Measurements from ENCODE around the gene LSM4.
"Not testable (repeated sequence)": the region's sequence is repeated elsewhere in the genome, so short reads cannot be mapped to it uniquely, and the experiment has no call there.

The LSM4 gene

DNA sequence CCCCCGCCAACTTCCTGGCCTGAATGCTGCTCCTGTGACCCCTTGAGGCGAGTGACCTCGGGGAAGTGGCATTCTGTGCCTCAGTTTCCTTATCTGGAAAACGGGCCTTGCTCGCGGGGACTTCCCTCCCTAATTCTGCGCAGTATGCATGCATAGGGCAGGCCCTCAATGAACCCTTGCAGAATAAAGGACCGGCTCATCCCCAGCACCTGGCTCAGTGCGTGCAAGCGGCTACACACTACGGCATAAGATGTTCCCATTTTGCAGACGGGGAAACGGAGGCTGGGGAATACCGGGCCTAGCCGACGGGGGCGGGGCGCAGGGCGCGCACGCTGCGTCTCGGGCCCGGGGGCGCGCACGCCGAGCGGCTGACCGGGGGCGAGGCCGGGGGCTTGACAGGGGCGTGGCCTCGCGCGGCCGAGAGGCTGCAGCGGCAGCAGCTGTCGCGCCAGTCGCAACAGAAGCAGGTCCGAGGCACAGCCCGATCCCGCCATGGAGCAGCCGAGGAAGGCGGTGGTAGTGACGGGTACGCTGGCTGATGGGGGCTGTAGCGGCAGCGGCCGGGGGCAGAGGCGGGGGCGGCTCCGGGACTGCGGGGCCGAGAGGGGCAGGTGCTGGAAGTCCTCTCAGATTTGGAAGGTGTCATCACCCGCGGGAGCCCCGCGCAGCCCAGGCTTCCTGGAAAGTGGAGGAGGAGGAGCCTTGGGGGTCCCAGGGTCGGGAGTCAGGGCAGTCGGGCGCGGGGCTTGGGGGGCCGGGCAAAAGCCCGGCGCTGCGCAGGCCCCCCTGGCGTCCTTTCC is 17.5 kb upstream of the LSM4 start, which contains the start of gene PGPEP1:
Gene PGPEP1 (plus strand): TSS at position 409 of the 800 bp plus-strand sequence. CDS start 84 bp downstream, at position 493.
- DNase-seq = no peak

DNA sequence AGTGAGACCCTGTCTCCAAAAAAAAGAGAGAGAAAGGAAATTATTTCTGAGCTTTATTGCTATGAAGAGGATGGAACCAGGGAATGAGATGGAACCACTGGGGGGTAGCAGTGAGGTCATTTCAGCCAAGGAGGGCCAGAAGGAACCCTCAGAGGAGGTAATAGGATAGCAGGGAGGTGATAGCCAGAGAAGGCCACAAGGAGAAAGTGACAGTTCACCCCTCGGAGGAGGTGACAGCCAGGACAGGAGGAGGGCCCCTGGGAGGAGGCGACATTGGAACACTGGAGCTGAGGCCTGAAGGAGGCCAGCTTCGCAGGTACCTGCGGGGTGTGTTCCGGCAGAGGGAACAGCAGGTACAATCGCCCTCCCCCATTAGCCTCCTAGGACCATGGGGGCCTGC is 16.8 kb upstream of the LSM4 start:
- DNase-seq = no peak

DNA sequence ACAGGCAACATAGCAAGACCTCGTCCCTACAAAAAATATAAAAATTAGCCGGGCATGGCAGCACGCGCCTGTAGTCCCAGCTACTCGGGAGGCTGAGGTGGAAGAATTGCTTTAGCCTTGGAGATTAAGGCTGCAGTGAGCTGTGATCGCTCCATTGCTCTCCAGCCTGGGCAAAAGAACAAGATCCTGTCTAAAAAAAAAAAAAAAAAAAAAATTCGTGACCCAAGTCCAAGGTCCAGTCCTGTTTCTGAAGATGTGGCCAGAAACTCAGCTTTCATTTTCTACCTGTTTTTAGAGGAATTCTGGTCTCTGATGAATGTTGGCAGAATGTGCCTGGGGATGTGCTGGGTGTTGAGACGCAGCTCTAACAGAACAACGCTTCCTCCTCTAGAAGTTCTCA is 15.7 kb upstream of the LSM4 start:
- no peak for DNase-seq

DNA sequence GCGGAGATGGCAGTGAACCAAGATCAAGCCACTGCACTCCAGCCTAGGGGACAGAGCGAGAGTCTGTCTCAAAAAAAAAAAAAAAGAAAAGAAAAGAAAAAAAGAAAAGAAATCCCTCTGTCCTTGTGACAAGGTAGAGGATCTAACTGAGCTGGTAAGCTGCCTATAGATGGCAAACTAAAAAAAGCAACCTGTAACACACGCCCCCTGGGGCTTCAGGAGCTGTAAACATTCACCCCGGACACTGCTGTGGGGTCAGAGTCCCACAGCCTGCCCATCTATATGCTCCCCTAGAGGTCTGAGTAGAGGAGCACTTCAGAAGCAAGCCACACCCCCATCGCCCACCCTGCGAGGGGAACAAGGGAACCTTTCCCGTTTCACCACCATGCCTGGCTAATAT is 13.2 kb upstream of the LSM4 start:
- DNase-seq = no peak

DNA sequence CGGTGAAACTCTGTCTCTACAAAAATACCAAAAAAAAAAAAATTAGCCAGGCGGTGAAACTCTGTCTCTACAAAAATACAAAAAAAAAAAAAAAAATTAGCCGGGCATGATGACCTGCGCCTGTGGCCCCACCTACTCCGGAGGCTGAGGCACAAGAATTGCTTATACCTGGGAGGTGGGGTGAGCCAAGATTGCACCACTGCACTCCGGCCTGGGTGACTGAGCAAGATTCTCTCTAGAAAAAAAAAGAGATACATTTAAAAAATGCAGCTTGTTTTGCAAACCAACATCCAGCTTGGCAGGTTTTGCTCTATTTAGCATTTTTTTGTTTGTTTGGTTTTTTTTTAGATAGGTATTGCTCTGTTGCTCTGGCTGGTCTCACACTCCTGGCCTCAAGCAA is 10.8 kb upstream of the LSM4 start:
- no peak for DNase-seq

DNA sequence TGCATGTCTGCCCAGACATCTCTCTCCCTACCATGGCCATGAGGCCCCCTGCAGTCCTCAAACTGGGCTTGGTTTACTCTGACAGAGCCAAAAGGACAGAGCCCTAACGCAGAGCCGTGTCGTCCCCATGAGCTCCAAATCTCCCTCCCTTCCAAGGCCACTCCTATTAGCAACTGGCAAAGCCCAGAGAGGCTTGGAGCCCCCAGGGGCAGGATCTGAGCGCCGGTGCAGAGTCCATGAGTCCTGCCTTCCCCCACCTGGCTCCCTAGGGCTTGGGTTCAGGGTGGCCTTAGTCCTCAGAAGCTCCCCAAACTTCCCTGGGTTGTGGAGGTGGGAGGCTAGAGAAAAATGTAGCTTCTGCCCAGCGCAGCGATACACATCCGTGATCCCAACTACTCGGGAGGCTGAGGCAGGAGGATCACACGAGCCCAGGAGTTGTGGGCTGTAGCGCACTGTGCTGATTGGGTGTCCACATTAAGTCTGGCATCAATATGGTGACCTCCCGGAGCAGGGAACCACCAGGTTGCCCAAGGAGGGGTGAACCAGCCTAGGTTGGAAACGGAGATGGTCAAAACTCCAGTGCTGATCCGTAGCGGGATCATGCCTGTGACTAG is 10.1 kb upstream of the LSM4 start:
- DNase-seq = no peak

DNA sequence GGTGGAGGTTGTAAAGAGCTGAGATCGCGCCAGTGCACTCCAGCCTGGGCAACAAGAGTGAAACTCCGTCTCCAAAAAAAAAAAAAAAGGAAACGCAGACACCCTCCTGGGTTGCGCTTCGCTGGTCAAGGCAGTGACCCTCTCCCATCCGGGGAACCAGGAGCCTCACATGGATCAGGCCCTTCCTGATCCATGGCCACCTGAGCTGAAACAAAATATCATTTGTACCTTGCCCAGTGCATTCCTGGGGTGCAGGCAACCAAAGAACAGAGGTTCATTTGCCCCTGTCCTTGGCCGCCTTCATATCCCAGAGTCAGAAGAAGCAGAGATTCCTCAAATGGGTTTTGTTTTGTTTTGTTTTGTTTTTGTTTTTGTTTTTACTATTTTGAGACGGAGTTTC is 8.0 kb upstream of the LSM4 start:
- no peak for DNase-seq

DNA sequence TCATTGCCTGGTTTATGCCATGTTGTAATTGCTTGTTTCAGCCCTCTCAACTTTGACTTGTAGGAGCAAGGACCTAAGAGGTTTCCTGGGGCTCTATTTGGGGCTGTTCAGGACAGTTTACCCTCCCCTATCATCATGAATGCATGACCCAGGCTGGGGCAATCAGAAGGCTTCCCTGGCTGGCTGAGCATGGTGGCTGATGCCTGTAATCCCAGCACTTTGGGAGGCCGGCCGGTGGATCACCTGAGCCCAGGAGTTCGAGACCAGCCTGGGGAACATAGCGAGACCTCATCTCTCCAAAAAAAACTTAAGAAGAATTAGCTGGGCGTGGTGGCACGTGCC is 6.1 kb upstream of the LSM4 start:
- no peak for DNase-seq

DNA sequence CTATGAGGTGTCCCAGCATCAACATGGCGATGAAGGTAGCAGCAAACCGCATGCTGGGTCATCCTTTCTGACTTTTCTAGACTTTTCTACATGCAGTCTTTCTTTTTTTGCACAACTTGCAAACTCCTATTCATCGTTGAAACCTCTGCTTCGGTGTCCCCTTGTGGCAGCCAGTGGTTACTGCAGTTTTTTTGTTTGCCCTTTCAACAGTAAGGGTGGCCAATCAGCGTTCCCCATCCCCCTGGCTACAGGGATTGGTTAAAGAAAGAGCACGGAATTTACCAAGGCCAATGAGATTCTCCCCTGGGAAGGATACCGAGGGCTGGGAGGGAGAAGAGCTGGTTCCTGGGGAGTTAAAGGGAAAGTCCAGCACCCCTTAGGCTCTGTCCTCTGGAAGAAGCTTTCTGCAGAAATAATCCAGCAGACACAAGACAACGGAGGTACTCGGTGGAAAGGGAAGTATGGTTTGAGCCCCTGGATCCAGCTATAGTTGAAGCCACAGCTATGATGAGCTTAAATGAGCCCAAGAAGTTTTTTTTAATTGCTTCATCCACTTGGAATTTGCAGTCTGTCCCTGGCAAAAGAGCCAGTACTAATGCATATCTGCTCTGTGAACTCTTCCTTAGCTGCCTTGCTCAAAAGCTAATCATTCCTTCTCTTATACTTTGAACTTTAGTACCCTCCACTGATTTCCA is 5.6 kb upstream of the LSM4 start:
- DNase-seq = peak; percentile 93

DNA sequence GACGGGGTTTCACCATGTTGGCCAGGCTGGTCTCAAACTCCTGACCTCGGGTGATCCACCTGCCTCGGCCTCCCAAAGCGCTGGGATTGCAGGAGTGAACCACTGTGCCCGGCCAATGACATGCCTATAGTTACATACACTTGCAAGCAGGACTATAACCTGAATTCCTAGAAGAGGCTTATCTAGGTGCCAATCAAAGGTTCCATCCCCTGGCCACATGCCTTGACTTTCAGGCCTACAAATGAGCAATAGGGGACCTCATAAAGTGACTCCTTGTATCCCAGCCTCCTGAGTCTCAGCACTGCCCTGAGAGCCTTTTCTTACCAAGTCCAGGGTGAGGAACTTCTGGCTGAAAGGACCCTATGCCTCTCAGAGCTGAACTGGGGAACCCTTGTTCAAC is 3.9 kb upstream of the LSM4 start:
- no peak for DNase-seq

DNA sequence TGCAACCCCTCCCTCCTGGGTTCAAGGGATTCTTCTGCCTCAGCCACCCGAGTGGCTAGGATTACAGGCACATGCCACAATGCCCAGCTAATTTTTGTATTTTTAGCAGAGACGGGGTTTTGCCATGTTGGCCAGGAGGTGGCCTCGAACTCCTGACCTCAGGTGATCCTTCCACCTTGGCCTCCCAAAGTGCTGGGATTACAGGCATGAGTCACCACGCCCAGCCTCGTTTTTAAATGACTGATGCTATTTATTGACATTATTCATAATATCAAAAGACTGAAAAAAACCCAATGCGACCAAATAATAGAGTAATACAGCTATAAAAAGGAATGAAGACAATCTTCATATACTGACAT is 1.5 kb upstream of the LSM4 start:
- not testable (repeated sequence) for DNase-seq

DNA sequence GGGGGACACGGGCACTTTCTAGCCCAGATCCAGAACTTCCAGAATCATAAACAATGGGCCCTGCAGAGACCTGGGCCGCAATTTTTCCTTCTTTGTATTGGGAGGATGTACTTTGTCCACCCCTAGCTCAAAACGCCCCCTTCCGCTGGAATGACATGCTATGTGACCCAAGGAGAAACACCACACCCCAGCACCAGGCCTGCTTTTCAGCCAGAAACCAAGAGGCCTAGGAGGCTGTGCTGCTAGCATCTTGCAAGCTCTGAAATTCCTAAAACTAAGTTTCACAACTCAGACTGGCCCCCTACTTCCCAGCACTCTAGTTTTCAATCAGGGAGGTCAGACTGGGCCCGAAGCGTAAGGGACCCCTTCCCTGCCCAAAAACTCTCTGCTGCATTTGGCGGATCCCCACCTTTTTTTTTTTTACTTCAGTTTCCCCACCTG is 538 bp downstream of the LSM4 start:
- DNase-seq = no peak

DNA sequence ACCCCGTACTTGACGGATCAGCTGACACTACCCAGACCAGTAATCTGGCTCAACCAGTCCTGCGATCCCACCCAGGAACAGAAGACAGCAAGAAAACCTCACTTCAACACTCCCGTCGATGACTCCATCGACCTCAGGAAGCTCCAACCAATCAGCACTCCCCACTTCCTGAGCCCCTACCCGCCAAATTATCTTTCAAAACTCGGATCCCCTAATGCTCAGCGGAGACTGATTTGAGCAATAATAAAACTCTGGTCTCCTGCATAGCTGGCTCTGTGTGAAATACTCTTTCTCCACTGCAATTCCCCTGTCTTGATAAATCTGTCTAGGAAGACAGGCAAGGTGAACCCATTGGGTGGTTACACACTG is 1.2 kb downstream of the LSM4 start:
- DNase-seq = no peak

DNA sequence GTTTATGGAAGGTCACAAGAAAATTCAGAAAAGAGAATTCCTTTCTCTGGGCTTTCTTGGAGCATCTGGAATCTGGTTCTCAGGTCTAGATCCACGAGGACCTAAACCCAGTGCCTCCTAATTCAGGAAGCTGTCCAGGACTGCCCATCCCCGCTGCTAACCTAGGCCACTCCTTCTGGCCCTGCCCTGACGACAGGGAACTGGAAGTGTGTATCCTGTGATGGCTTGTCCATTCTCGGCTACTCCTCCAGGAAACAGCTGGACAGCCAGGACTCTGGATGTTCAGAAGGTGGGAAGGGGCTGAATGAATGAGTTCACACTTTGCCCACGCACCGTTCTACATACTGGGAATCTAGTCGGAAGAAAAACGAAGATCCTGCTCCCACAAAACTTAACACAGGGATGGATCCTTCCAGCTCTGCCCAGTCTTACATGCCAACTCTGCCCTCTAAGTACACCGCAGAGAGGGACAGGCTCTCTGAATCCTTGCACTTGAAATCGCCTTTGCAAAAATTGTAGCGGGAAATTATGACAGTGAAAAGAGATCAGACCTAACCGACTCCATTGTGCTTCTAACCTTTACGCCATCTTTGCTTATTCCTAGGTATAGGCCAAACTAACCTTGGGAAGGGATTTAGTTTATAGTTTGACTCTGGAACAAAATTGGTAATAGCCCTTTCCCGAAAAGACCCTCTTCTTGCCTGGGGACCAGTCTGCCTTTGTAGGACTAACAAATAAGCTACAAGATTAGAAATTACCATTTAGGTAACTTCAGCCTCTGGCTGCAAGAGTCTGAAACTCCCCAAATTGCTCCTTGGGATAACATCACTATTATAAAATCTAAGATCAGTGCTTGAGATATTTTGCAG is 1.8 kb downstream of the LSM4 start:
- DNase-seq = no peak

DNA sequence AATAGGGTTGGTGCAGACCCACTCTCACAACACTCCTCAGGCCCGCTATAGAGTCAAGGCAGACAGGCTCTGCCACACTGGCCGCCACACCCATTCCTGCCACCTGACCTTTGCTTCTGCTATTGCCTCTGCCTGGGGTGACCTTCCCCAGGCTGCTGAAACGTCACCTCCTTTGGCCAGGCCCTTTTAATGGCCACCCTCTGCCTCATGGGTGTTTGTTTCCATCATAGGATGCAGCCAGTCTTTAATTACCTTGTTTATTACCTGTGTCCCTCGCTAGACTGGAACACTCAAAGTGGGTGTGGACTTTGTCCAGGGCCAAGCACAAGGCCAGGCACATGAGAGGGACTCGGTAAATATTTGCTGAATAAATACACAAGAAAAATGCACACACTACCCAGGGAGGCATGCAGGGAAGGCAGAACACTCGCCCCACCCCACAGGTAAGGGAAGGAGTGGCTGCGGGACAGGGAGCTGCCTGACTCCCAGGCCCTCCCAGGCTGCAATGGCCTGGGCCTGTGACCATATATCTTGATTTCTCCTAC is 3.2 kb downstream of the LSM4 start:
- DNase-seq = no peak

DNA sequence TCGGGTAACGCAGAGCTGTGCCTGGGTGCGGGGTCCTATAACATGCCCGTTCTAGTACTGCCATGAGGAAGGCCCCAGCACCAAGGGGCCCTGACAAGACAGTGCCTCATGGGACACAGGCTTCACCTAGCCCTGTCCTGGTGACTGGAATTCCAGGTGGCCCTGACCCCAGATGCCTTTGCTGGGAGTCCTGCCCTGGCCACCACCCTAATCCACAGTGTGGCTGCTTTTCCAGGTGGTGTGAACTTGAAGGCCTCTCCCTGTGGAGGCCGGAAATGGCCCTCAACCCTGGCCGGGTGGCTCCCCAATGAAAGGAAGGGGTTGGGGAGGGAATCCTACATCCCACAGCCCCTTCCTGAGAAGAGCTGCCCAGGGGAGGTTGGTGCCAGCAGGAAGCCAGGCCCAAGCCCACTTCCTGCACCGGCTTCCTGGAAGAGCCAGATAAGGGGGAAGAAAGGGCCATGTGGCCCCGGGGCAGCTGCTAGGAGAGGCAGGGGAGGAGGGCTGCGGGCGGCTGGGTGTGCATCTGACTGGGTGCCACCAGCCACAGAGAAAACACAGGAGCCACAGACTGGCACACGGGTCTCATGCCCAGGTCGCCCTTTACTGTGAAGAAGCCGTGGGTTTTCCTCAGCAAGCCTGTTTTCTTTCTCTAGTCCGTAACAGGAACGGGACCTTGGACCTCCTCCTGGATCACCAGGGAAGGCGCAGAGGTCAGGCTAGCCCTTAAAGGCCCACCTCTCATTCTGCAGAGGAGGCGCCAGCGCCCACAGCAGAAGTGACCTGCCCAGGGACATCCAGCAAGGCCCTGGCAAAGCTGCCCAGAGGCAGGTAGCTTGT is 4.7 kb downstream of the LSM4 start:
- DNase-seq = no peak

DNA sequence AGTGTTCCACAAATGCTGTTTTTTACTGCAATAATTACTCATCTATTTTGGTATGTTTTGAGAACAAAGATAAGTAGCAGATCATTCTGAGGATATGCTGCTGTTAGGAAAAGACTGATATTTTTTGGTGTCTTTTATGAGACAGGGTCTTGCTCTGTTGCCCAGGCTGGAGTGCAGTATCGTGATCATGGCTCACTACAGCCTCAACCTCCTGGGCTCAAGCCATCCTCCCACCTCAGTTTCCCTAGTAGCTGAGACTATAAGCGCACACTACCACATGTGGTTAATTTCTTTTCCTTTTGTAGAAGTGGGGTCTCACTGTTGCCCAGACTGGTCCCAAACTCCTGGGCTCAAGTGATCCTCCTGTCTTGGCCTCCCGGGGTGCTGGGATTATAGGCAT is 9.5 kb downstream of the LSM4 start:
- no peak for DNase-seq

DNA sequence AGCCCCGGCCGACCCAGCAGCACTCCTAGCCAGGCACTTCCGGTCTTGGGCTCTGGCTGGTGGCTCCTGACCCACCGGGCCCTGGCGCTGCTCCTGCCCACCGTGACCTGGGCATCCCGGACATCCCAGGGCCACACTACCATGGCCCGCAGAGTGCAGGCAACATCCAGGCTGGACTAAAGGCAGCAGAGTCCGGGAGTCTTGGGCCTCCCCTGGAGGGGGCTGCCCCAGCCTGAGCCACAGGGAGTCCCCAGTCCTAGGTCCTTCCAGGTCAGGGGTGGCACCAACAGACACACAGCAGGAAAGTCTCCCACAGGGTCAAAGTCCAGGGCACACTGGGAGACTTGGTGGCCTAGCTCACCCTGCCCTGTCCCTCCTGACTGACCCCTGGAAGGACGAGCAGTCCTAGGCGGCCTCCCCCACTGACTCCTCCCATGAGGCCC is 10.8 kb downstream of the LSM4 start:
- DNase-seq = no peak

DNA sequence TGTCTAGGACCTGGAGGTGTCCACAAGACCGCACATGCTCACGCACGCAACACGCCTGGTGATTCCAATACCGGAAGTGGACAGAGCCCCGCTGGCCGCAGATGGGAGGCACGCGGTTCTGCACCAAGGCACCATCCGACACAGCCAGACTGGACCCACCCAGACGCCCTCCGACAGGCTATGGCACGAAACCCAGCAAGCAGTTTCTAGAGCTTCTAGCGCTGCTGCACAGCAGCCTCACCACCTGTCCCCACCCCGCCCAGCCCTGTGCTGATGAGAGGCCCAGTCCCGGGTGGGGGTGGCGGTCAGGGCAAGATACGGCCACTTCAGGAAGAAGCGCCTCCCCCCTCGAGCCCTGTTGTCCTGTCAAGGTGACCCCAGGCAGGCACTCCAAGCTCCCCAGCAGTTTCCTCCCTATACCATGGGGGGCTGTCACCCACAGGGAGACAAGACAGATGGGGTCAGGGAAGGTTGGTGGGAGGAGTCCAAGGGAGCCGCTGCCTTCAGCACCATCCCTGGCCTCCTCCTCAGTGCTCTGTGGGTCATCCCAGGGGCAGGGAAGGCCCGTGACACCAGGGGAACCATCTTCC is 11.3 kb downstream of the LSM4 start:
- DNase-seq = no peak

DNA sequence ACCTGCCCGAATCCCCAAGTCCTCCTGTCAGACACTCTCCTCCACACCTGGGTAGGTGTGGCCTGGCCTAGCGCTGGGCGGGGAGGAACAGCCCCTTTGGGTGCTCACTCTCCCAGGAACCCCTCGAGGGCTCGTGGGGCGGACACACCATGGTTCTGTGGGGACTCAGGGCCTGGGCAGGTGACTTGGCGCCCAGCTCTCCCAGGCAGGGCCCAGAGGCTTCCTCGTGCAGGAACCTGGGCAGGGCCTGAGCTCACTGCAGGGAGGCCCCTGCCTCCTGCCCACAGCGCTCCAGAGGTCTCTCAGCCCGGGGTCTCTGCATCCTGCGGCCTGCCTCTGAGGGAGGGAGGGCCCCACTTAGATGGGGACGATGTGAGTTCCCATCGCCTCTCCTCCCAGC is 11.9 kb downstream of the LSM4 start:
- DNase-seq = no peak

DNA sequence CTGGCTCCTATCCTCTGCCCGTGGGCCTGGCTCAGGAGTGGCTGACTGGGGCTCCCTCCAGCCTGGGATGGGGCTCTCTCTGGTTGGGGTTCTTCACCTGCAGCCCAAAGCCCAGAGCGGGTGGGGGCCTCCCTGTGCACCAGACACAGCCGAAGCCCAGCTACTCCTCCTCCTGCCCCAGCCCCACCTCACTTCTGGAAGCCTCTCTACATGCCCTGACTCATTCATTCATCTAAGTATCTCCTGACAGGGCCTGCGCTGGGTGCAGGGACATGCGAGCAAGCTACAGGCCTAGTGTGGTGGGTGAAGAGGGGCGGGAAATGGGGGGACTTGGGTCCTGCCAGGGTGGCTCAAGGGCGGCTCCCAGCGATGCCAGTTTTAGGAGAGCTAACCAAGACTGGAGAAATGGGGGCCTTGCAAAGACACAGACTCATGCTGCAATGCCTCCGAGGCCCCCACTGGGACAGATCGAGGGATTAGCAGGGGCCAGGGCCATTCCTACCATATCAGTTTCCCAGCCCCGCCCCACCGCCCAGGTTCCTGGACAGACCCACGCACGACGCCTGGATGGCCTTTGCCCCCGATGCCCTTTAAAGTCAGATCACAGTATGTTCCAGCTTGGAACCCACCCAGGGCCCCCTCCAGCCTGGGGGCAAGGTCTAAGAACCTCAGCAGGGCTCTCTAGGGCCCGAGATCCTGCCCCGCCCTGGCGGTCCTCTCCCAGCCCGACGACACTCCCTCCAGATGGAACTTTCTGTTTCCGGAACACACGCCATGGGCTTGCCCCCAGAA is 12.6 kb downstream of the LSM4 start:
- no peak for DNase-seq

Measured in NCI-H1048 (cell line).